GM23338 (cell line): Measurements from ENCODE around the gene BMAL1. TPM values are rescaled to one million over a fixed set of nuclear protein-coding genes. Genes with fewer than 3 reads are reported as not detected.

Source experiments
- ATAC-seq: fragments of 200-7000 bp; cut with Tn5 transposase; 3 replicates; pipeline ENCODE4 v1.9.1; 2020
- DNase-seq: peaks from one replicate; pipeline ENCODE4 v3.0.0-alpha.2; 2015; ENCODE audit warnings: low spot score
- H2AFZ ChIP-seq: fragments of 200-600 bp; sonication (generic); 2 replicates; pipeline ENCODE4 v1.8.0; 2016; ENCODE audit warnings: antibody characterized with exemption, mild to moderate bottlenecking, moderate library complexity
- H3F3A ChIP-seq: fragments of 200-600 bp; sonication (generic); replicated peaks from 2 replicates; pipeline ENCODE4 v1.8.0; 2017; ENCODE audit warnings: antibody characterized with exemption, mixed run types, low read depth
- H3K27ac ChIP-seq: fragments of 200-600 bp; sonication (generic); 2 replicates; pipeline ENCODE4 v1.6.1; 2016; ENCODE audit warnings: low read depth
- H3K27me3 ChIP-seq: fragments of 200-600 bp; sonication (generic); 2 replicates; pipeline ENCODE4 v1.8.0; 2016; ENCODE audit warnings: mild to moderate bottlenecking, mixed run types, moderate library complexity; ENCODE audit not compliant: insufficient read depth
- H3K36me3 ChIP-seq: fragments of 200-600 bp; sonication (generic); 2 replicates; pipeline ENCODE4 v1.8.0; 2016; ENCODE audit warnings: mild to moderate bottlenecking; ENCODE audit not compliant: insufficient read depth
- H3K4me1 ChIP-seq: fragments of 200-600 bp; sonication (generic); 2 replicates; pipeline ENCODE4 v1.8.0; 2016; ENCODE audit warnings: mild to moderate bottlenecking, moderate library complexity; ENCODE audit not compliant: insufficient read depth
- H3K4me2 ChIP-seq: fragments of 200-600 bp; sonication (generic); 2 replicates; pipeline ENCODE4 v1.7.1; 2017; ENCODE audit warnings: mixed run types
- H3K4me3 ChIP-seq: fragments of 200-600 bp; sonication (generic); 2 replicates; pipeline ENCODE4 v1.6.1; 2016; ENCODE audit warnings: mixed run types
- H3K79me2 ChIP-seq: fragments of 200-600 bp; sonication (generic); replicated peaks from 2 replicates; pipeline ENCODE4 v1.8.0; 2017; ENCODE audit warnings: mild to moderate bottlenecking; ENCODE audit not compliant: insufficient read depth
- H3K9me2 ChIP-seq: fragments of 200-600 bp; sonication (generic); 2 replicates; pipeline ENCODE4 v1.8.0; 2017; ENCODE audit not compliant: insufficient read depth
- H4K20me1 ChIP-seq: fragments of 200-600 bp; sonication (generic); replicated peaks from 2 replicates; pipeline ENCODE4 v1.8.0; 2017; ENCODE audit warnings: mild to moderate bottlenecking; ENCODE audit not compliant: insufficient read depth
- H3K27ac Mint-ChIP-seq: 2 replicates; pipeline ENCODE4 v1.8.0; 2020; ENCODE audit warnings: inconsistent platforms, mild to moderate bottlenecking, moderate library complexity, mixed read lengths
- H3K27me3 Mint-ChIP-seq: 3 replicates; pipeline ENCODE4 v1.8.0; 2022; ENCODE audit warnings: low read depth, mild to moderate bottlenecking, moderate library complexity, mixed read lengths, inconsistent platforms; ENCODE audit not compliant: insufficient read depth, poor library complexity
- H3K36me3 Mint-ChIP-seq: 3 replicates; pipeline ENCODE4 v1.8.0; 2021; ENCODE audit warnings: low read depth, mild to moderate bottlenecking, inconsistent platforms, moderate library complexity, mixed read lengths
- H3K4me1 Mint-ChIP-seq: 3 replicates; pipeline ENCODE4 v1.8.0; 2020; ENCODE audit warnings: mild to moderate bottlenecking, inconsistent platforms, mixed read lengths
- H3K4me3 Mint-ChIP-seq: 3 replicates; pipeline ENCODE4 v1.8.0; 2021; ENCODE audit warnings: moderate library complexity, mild to moderate bottlenecking, inconsistent platforms, mixed read lengths
- H3K9me3 Mint-ChIP-seq: 3 replicates; pipeline ENCODE4 v1.8.0; 2020; ENCODE audit warnings: moderate library complexity, mild to moderate bottlenecking, inconsistent platforms, mixed read lengths
- CREB1 ChIP-seq: fragments of 250-450 bp; sonication (Bioruptor Pico); IDR thresholded peaks from 2 replicates; pipeline ENCODE4 v1.5.0; 2020; ENCODE audit warnings: low read depth, mild to moderate bottlenecking, moderate library complexity
- EZH2 ChIP-seq: fragments of 200-600 bp; sonication (generic); IDR thresholded peaks from one replicate; pipeline ENCODE4 v1.8.0; 2017; ENCODE audit warnings: antibody characterized with exemption, mild to moderate bottlenecking, low read depth; ENCODE audit not compliant: unreplicated experiment
- EZH2phosphoT487 ChIP-seq: fragments of 200-600 bp; sonication (generic); IDR thresholded peaks from one replicate; pipeline ENCODE4 v1.8.1; 2018; ENCODE audit warnings: antibody characterized with exemption; ENCODE audit not compliant: unreplicated experiment
- JUNB ChIP-seq: IDR thresholded peaks from one replicate; pipeline ENCODE4 v1.6.1; 2016; ENCODE audit warnings: antibody characterized with exemption; ENCODE audit not compliant: unreplicated experiment
- NANOG ChIP-seq: IDR thresholded peaks from 2 replicates; pipeline ENCODE4 v1.6.1; 2016; ENCODE audit warnings: antibody characterized with exemption, borderline replicate concordance
- POLR2AphosphoS5 ChIP-seq: IDR thresholded peaks from 2 replicates; pipeline ENCODE4 v1.6.1; 2016; ENCODE audit warnings: antibody characterized with exemption, low read depth
- STAT1 ChIP-seq: IDR thresholded peaks from one replicate; pipeline ENCODE4 v1.6.1; 2016; ENCODE audit warnings: antibody characterized with exemption; ENCODE audit not compliant: unreplicated experiment
- ZNF114 ChIP-seq: fragments of 250-450 bp; sonication (Bioruptor Pico); IDR thresholded peaks from 2 replicates; pipeline ENCODE4 v1.5.0; 2020; ENCODE audit warnings: mild to moderate bottlenecking, moderate library complexity
- ZNF331 ChIP-seq: fragments of 250-450 bp; sonication (Bioruptor Pico); IDR thresholded peaks from 2 replicates; pipeline ENCODE4 v1.5.0; 2020; ENCODE audit warnings: low read depth, mild to moderate bottlenecking, moderate library complexity
- polyA plus RNA-seq: library from polyadenylated mRNA; unstranded; fragments of >200 nt; fragmentation: Nextera tagmentation; extraction: Ambion mirVana; gene quantifications from 2 replicates; pipeline ENCODE4 v1.2.1, GENCODE V29; 2016
- total RNA-seq: library from RNA; depleted of rRNA; stranded (reverse); fragments of >200 nt; shearing (Covaris generic); gene quantifications from 2 replicates; pipeline ENCODE4 v1.2.3, GENCODE V29; 2014
- TF ChIP-seq, protein P1 (sequence below), 2 experiments: fragments of 200-600 bp in 1 of 2; sonication (generic) in 1 of 2; conservative IDR thresholded peaks; 2 replicates each; pipeline versions ENCODE4 v1.5.1 to v1.6.1; 2016 to 2017; ENCODE audit warnings: antibody characterized with exemption in 2 of 2, low read depth in 2 of 2, mild to moderate bottlenecking in 2 of 2, moderate library complexity in 1 of 2
- TF ChIP-seq, protein P2 (sequence below): IDR thresholded peaks from one replicate; pipeline ENCODE4 v1.6.1; 2018; ENCODE audit warnings: antibody characterized with exemption; ENCODE audit not compliant: unreplicated experiment
- TF ChIP-seq, protein P3 (sequence below): IDR thresholded peaks from 2 replicates; pipeline ENCODE4 v1.6.1; 2016; ENCODE audit warnings: antibody characterized with exemption
- TF ChIP-seq, protein P4 (sequence below): fragments of 250-450 bp; sonication (Bioruptor Pico); IDR thresholded peaks from 2 replicates; pipeline ENCODE4 v1.5.0; 2020; ENCODE audit warnings: mild to moderate bottlenecking, moderate library complexity

The BMAL1 gene
- total and polyA plus RNA-seq, 2 experiments from 2014 or later = 5.1 to 7.2 TPM

DNA sequence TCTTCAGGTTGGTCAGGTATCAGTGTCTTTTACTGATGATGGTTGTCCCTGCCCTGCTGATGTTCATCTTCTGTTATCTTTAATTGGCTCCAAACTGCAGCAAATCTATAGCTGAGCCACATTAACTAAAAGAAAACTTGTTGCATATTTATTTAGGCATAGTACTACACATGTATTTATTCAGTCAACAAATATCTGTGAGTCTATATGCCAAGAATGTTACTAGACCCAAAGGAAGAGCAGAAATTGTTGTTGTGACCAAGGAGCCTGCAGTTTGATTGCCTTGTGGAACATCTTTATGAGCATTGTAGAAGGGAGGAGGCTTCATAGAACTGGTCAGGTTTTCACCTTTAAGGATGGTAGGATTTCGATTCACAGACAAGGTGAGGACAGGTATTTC lies 10.1 kb downstream of the BMAL1 start:
- peaks cover 13% of the 10 kb centered on the region; the same call in 1 of the 2 replicates for H3K79me2 ChIP-seq
- peaks cover 10% of the 10 kb centered on the region; the same call in 1 of the 2 replicates for H3K4me1 ChIP-seq
- no peaks in the 10 kb centered on the region for H3K9me3 Mint-ChIP-seq
- no peak overlapping the region for H3K27ac Mint-ChIP-seq
- H3K27me3 ChIP-seq = no peaks in the 10 kb centered on the region
- ATAC-seq (no peak), DNase-seq (no peak)
- H3K4me1 Mint-ChIP-seq = peaks cover 21% of the 10 kb centered on the region
- no peak overlapping the region for H3K4me3 ChIP-seq
- no peak overlapping the region for H3K4me2 ChIP-seq
- TF ChIP-seq STAT1 (no peak), NANOG (no peak), CREB1 (no peak), ZNF114 (CRISPR knock-in tag) (no peak), EZH2 (no peak), POLR2AphosphoS5 (no peak), EZH2phosphoT487 (no peak), JUNB (no peak), ZNF331 (CRISPR knock-in tag) (no peak)
- TF ChIP-seq, protein P1, sequence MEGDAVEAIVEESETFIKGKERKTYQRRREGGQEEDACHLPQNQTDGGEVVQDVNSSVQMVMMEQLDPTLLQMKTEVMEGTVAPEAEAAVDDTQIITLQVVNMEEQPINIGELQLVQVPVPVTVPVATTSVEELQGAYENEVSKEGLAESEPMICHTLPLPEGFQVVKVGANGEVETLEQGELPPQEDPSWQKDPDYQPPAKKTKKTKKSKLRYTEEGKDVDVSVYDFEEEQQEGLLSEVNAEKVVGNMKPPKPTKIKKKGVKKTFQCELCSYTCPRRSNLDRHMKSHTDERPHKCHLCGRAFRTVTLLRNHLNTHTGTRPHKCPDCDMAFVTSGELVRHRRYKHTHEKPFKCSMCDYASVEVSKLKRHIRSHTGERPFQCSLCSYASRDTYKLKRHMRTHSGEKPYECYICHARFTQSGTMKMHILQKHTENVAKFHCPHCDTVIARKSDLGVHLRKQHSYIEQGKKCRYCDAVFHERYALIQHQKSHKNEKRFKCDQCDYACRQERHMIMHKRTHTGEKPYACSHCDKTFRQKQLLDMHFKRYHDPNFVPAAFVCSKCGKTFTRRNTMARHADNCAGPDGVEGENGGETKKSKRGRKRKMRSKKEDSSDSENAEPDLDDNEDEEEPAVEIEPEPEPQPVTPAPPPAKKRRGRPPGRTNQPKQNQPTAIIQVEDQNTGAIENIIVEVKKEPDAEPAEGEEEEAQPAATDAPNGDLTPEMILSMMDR (conservative IDR thresholded peaks at IDR 0.05; ENCODE audit: low read depth in 2 of 2) = no peak
- TF ChIP-seq, protein P2, sequence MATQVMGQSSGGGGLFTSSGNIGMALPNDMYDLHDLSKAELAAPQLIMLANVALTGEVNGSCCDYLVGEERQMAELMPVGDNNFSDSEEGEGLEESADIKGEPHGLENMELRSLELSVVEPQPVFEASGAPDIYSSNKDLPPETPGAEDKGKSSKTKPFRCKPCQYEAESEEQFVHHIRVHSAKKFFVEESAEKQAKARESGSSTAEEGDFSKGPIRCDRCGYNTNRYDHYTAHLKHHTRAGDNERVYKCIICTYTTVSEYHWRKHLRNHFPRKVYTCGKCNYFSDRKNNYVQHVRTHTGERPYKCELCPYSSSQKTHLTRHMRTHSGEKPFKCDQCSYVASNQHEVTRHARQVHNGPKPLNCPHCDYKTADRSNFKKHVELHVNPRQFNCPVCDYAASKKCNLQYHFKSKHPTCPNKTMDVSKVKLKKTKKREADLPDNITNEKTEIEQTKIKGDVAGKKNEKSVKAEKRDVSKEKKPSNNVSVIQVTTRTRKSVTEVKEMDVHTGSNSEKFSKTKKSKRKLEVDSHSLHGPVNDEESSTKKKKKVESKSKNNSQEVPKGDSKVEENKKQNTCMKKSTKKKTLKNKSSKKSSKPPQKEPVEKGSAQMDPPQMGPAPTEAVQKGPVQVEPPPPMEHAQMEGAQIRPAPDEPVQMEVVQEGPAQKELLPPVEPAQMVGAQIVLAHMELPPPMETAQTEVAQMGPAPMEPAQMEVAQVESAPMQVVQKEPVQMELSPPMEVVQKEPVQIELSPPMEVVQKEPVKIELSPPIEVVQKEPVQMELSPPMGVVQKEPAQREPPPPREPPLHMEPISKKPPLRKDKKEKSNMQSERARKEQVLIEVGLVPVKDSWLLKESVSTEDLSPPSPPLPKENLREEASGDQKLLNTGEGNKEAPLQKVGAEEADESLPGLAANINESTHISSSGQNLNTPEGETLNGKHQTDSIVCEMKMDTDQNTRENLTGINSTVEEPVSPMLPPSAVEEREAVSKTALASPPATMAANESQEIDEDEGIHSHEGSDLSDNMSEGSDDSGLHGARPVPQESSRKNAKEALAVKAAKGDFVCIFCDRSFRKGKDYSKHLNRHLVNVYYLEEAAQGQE = no peak
- TF ChIP-seq, protein P3, sequence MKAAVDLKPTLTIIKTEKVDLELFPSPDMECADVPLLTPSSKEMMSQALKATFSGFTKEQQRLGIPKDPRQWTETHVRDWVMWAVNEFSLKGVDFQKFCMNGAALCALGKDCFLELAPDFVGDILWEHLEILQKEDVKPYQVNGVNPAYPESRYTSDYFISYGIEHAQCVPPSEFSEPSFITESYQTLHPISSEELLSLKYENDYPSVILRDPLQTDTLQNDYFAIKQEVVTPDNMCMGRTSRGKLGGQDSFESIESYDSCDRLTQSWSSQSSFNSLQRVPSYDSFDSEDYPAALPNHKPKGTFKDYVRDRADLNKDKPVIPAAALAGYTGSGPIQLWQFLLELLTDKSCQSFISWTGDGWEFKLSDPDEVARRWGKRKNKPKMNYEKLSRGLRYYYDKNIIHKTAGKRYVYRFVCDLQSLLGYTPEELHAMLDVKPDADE = no peak
- TF ChIP-seq, protein P4, sequence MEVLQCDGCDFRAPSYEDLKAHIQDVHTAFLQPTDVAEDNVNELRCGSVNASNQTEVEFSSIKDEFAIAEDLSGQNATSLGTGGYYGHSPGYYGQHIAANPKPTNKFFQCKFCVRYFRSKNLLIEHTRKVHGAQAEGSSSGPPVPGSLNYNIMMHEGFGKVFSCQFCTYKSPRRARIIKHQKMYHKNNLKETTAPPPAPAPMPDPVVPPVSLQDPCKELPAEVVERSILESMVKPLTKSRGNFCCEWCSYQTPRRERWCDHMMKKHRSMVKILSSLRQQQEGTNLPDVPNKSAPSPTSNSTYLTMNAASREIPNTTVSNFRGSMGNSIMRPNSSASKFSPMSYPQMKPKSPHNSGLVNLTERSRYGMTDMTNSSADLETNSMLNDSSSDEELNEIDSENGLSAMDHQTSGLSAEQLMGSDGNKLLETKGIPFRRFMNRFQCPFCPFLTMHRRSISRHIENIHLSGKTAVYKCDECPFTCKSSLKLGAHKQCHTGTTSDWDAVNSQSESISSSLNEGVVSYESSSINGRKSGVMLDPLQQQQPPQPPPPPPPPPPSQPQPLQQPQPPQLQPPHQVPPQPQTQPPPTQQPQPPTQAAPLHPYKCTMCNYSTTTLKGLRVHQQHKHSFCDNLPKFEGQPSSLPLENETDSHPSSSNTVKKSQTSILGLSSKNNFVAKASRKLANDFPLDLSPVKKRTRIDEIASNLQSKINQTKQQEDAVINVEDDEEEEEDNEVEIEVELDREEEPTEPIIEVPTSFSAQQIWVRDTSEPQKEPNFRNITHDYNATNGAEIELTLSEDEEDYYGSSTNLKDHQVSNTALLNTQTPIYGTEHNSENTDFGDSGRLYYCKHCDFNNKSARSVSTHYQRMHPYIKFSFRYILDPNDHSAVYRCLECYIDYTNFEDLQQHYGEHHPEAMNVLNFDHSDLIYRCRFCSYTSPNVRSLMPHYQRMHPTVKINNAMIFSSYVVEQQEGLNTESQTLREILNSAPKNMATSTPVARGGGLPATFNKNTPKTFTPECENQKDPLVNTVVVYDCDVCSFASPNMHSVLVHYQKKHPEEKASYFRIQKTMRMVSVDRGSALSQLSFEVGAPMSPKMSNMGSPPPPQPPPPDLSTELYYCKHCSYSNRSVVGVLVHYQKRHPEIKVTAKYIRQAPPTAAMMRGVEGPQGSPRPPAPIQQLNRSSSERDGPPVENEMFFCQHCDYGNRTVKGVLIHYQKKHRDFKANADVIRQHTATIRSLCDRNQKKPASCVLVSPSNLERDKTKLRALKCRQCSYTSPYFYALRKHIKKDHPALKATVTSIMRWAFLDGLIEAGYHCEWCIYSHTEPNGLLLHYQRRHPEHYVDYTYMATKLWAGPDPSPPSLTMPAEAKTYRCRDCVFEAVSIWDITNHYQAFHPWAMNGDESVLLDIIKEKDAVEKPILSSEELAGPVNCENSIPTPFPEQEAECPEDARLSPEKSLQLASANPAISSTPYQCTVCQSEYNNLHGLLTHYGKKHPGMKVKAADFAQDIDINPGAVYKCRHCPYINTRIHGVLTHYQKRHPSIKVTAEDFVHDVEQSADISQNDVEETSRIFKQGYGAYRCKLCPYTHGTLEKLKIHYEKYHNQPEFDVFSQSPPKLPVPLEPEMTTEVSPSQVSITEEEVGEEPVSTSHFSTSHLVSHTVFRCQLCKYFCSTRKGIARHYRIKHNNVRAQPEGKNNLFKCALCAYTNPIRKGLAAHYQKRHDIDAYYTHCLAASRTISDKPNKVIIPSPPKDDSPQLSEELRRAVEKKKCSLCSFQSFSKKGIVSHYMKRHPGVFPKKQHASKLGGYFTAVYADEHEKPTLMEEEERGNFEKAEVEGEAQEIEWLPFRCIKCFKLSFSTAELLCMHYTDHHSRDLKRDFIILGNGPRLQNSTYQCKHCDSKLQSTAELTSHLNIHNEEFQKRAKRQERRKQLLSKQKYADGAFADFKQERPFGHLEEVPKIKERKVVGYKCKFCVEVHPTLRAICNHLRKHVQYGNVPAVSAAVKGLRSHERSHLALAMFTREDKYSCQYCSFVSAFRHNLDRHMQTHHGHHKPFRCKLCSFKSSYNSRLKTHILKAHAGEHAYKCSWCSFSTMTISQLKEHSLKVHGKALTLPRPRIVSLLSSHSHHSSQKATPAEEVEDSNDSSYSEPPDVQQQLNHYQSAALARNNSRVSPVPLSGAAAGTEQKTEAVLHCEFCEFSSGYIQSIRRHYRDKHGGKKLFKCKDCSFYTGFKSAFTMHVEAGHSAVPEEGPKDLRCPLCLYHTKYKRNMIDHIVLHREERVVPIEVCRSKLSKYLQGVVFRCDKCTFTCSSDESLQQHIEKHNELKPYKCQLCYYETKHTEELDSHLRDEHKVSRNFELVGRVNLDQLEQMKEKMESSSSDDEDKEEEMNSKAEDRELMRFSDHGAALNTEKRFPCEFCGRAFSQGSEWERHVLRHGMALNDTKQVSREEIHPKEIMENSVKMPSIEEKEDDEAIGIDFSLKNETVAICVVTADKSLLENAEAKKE (CRISPR knock-in tag) = no peak
- no peak overlapping the region for H3K4me3 Mint-ChIP-seq
- H3F3A ChIP-seq = no peaks in the 10 kb centered on the region
- H3K9me2 ChIP-seq = no peaks in the 10 kb centered on the region
- H4K20me1 ChIP-seq = no peaks in the 10 kb centered on the region; the same call in 1 of the 2 replicates
- H3K36me3 Mint-ChIP-seq = no peaks in the 10 kb centered on the region
- H3K27me3 Mint-ChIP-seq = peaks cover 5% of the 10 kb centered on the region
- H3K27ac ChIP-seq = no peak overlapping the region
- H2AFZ ChIP-seq = no peak overlapping the region
- H3K36me3 ChIP-seq = no peaks in the 10 kb centered on the region
